ENCODE results near the gene BRCA2. TPM values are rescaled to one million over a fixed set of nuclear protein-coding genes. Genes with fewer than 3 reads are reported as not detected.

BRCA2 gene
- total and polyA plus RNA-seq, 2 experiments from 2014 or later, result 3.7 to 5.3 TPM

GRCh38 chr13:32425158-32425557 is 109.8 kb downstream of the BRCA2 start:
- peaks cover 7% of the 10 kb centered on the region for H3F3A ChIP-seq (ENCODE audit: insufficient read depth)
- no peaks in the 10 kb centered on the region for H3K9me2 ChIP-seq (ENCODE audit: insufficient read depth)
- no peak for DNase-seq
- H3K27ac ChIP-seq, result no peak overlapping the region
- in situ Hi-C loops (cut with MboI), result no loop called here
- H3K9me3 ChIP-seq (ENCODE audit: low read depth), result no peaks in the 10 kb centered on the region
- no peak overlapping the region for H3K4me3 ChIP-seq
- H2AFZ ChIP-seq, result no peak overlapping the region
- peaks cover 4% of the 10 kb centered on the region; the same call in 1 of the 2 replicates for H3K4me1 ChIP-seq (ENCODE audit: insufficient read depth)
- TF ChIP-seq EZH2phosphoT487 (IDR thresholded peaks at IDR 0.05; ENCODE audit: insufficient read depth, low read depth), result no peak
- TF ChIP-seq EZH2 (IDR thresholded peaks at IDR 0.05; ENCODE audit: insufficient read depth, poor library complexity, severe bottlenecking), result no peak
- H3K36me3 ChIP-seq (ENCODE audit: low read depth), result peaks cover 18% of the 10 kb centered on the region; the same call in 1 of the 2 replicates
- no peak overlapping the region for H3K4me2 ChIP-seq (ENCODE audit: unreplicated experiment)
- no peak overlapping the region for H3K9ac ChIP-seq
- H3K79me2 ChIP-seq (ENCODE audit: insufficient read depth), result no peaks in the 10 kb centered on the region
- no peaks in the 10 kb centered on the region for H4K20me1 ChIP-seq (ENCODE audit: insufficient read depth)
- no peaks in the 10 kb centered on the region for H3K27me3 ChIP-seq (replicated peaks; ENCODE audit: insufficient read depth)
- 83 to 88% methylated on average over 7 of the region's 7 CpGs for WGBS, 2 experiments (ENCODE audit: low coverage in 1 of 2, low lambda C conversion rate in 2 of 2, missing lambda C conversion rate in 2 of 2)

GRCh38 chr13:32426191-32426989 is 111.1 kb downstream of the BRCA2 start:
- Histone ChIP-seq H4K20me1 (ENCODE audit: insufficient read depth) (no peaks in the 10 kb centered on the region), H3F3A (ENCODE audit: insufficient read depth) (peaks cover 7% of the 10 kb centered on the region), H3K9me3 (ENCODE audit: low read depth) (no peaks in the 10 kb centered on the region), H3K36me3 (ENCODE audit: low read depth) (peaks cover 21% of the 10 kb centered on the region), H3K27me3 (replicated peaks; ENCODE audit: insufficient read depth) (no peaks in the 10 kb centered on the region), H3K4me1 (ENCODE audit: insufficient read depth) (peaks cover 4% of the 10 kb centered on the region; the same call in 1 of the 2 replicates), H3K4me3 (peak overlapping the region; percentile 70), H3K79me2 (ENCODE audit: insufficient read depth) (no peaks in the 10 kb centered on the region), H3K27ac (no peak overlapping the region), H3K9me2 (ENCODE audit: insufficient read depth) (no peaks in the 10 kb centered on the region), H3K4me2 (ENCODE audit: unreplicated experiment) (peak overlapping the region; percentile 84), H3K9ac (peak overlapping the region; percentile 70), H2AFZ (peak overlapping the region; percentile 72)
- DNase-seq, result peak; percentile 55
- TF ChIP-seq EZH2phosphoT487 (IDR thresholded peaks at IDR 0.05; ENCODE audit: insufficient read depth, low read depth) (no peak), EZH2 (IDR thresholded peaks at IDR 0.05; ENCODE audit: insufficient read depth, poor library complexity, severe bottlenecking) (no peak)
- WGBS, 2 experiments (ENCODE audit: low coverage in 1 of 2, low lambda C conversion rate in 2 of 2, missing lambda C conversion rate in 2 of 2), result 25 to 29% methylated on average over 19 of the region's 19 CpGs
- in situ Hi-C loops (cut with MboI), result no loop called here

GRCh38 chr13:32426990-32427851 is 111.9 kb downstream of the BRCA2 start:
- no peaks in the 10 kb centered on the region for H3K9me2 ChIP-seq (ENCODE audit: insufficient read depth)
- no peaks in the 10 kb centered on the region for H3K9me3 ChIP-seq (ENCODE audit: low read depth)
- no peaks in the 10 kb centered on the region for H3K27me3 ChIP-seq (replicated peaks; ENCODE audit: insufficient read depth)
- peak overlapping the region; percentile 70 for H3K4me3 ChIP-seq
- no peaks in the 10 kb centered on the region for H4K20me1 ChIP-seq (ENCODE audit: insufficient read depth)
- peak overlapping the region; percentile 70 for H3K9ac ChIP-seq
- H3K4me2 ChIP-seq (ENCODE audit: unreplicated experiment), result peak overlapping the region; percentile 84
- no peaks in the 10 kb centered on the region for H3K79me2 ChIP-seq (ENCODE audit: insufficient read depth)
- H3F3A ChIP-seq (ENCODE audit: insufficient read depth), result peaks cover 7% of the 10 kb centered on the region
- peaks cover 4% of the 10 kb centered on the region; the same call in 1 of the 2 replicates for H3K4me1 ChIP-seq (ENCODE audit: insufficient read depth)
- WGBS, 2 experiments (ENCODE audit: low coverage in 1 of 2, low lambda C conversion rate in 2 of 2, missing lambda C conversion rate in 2 of 2), result 1 to 2% methylated on average over 37 to 54 of the region's 90 CpGs
- no peak for TF ChIP-seq EZH2 (IDR thresholded peaks at IDR 0.05; ENCODE audit: insufficient read depth, poor library complexity, severe bottlenecking)
- TF ChIP-seq EZH2phosphoT487 (IDR thresholded peaks at IDR 0.05; ENCODE audit: insufficient read depth, low read depth), result no peak
- peaks cover 24% of the 10 kb centered on the region for H3K36me3 ChIP-seq (ENCODE audit: low read depth)
- DNase-seq, result peak; percentile 62
- in situ Hi-C loops (cut with MboI), result no loop called here
- H3K27ac ChIP-seq, result no peak overlapping the region
- peak overlapping the region; percentile 72 for H2AFZ ChIP-seq

GRCh38 chr13:32427852-32428580 is 112.7 kb downstream of the BRCA2 start, which contains the start of gene N4BP2L1:
Gene N4BP2L1 (minus strand): TSS chr13:32428130. CDS start chr13:32428082, 48 bp downstream.
- no peak within 1 kb of the TSS for H3K27ac ChIP-seq
- 0 to 1% methylated on average over 36 of the region's 40 CpGs for WGBS, 2 experiments (ENCODE audit: low coverage in 1 of 2, low lambda C conversion rate in 2 of 2, missing lambda C conversion rate in 2 of 2)

More at GRCh38 chr13:32427852-32428580, 112.7 kb downstream of the BRCA2 start, which contains the start of gene N4BP2L1:
- Histone ChIP-seq H3K4me3 (peak within 1 kb of the TSS; percentile 70), H3K4me2 (ENCODE audit: unreplicated experiment) (peak within 1 kb of the TSS; percentile 84), H3K79me2 (ENCODE audit: insufficient read depth) (no peaks in the 10 kb centered on the region), H4K20me1 (ENCODE audit: insufficient read depth) (no peaks in the 10 kb centered on the region), H3K27me3 (replicated peaks; ENCODE audit: insufficient read depth) (no peaks in the 10 kb centered on the region), H3K9me2 (ENCODE audit: insufficient read depth) (no peaks in the 10 kb centered on the region), H3K4me1 (ENCODE audit: insufficient read depth) (peaks cover 4% of the 10 kb centered on the region; the same call in 1 of the 2 replicates), H3K9me3 (ENCODE audit: low read depth) (no peaks in the 10 kb centered on the region), H3F3A (ENCODE audit: insufficient read depth) (peaks cover 7% of the 10 kb centered on the region), H3K36me3 (ENCODE audit: low read depth) (peaks cover 26% of the 10 kb centered on the region), H3K9ac (peak within 1 kb of the TSS; percentile 70), H2AFZ (peak within 1 kb of the TSS; percentile 72)
- peak; percentile 71 for DNase-seq
- no peak for TF ChIP-seq EZH2phosphoT487 (IDR thresholded peaks at IDR 0.05; ENCODE audit: insufficient read depth, low read depth)
- no peak for TF ChIP-seq EZH2 (IDR thresholded peaks at IDR 0.05; ENCODE audit: insufficient read depth, poor library complexity, severe bottlenecking)
- in situ Hi-C loops (cut with MboI), result no loop called here

All from GM23248 (cell line).